ENCODE data around the gene ANO10. TPM values are rescaled to one million over a fixed set of nuclear protein-coding genes. Genes with fewer than 3 reads are reported as not detected.
A peak's percentile ranks its signal among the peaks of the same experiment; 100 is the strongest.
"Not testable (repeated sequence)": the region's sequence is repeated elsewhere in the genome, so short reads cannot be mapped to it uniquely, and the experiment has no call there.

Gene ANO10
- total RNA-seq, 1 experiment from 2014 or later: 3.5 TPM

DNA sequence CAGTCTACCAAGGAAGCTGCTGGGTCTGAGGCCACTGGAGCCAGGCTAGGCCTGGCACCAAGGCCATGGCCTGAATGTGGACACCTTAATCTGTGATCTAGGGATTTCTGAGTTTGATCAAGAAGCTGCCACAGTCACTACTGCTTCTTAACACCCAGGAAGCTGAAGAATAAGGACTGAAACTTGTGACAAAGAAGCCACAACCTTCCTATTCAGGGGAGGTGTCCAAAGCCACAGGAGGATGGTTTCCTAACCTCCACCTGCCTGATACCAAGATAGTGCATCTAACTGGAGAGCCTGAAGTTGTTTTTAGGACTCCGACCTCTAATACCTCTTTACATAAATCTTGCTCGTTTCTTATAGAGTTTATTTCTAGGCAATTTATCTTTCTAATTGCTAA, 5.5 kb upstream of the ANO10 start:
- no peak for DNase-seq (ENCODE audit: low spot score)

DNA sequence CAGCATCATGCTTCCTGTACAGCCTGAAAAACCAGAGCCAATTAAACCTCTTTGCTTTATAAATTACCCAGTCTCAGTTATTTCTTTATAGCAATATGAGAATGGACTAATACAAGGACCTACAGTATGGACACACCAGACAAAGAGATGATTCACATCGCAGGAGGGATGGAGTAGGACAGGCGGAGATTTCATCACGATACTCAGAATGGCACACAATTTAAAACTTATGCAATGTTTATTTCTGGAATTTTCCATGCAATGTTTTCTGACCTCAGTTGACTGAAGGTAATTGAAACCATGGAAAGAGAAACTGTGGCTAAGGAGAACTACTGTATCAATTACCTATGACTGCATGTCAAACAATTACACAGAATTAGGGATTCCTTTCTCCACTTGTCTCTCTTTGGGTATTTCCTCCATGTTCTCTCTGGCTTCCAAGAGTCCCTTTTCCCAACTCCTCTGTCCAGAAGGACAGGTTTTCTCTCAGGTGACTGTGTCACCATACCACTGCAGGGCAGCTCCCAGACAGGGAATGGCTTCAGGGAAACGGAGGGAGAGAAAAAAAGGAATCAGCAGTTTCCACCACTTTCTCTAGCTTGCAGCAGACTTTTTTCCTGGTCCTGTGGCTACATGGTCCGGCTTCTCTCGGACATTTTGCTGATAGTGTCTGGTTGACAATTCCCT, 3.0 kb upstream of the ANO10 start:
- no peak for DNase-seq (ENCODE audit: low spot score)

DNA sequence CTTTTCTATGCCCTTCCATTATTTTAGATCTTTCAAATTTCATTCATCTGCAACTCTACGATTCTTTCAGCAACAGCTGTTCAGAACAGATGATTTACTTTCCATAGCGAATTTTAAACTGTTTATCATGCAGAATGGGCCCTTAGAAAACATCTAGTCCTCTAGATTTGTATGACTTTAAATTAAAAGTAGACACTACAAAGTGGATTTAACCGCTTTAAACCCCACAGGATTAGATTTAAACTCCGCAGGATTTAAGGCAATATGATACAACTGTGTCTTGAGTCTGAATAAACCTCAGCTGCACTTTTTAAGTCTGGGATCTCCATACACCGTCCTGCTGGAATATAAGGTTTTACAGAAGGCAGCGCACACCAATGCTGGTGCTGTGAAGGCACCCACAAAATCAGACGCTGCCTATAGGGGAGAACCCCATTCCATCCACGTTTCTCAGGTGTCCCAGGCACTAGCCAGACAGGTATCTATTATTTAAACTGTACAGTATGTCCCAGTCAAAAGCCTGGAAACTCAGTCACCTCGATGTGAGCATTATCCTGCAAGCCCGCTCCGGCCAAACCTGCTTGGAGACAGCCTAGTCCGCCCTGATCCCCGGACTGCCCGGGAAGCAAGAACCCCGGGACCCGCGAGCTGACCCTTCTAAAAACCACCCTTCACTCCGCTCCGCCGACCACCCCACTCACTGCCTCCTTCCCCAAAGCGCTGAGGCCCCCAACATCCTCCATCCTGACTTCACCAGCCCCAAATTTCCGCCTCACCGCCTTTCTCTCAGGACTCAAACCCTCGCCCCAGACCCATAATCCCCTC, 768 bp downstream of the ANO10 start:
- DNase-seq (ENCODE audit: low spot score): peak; percentile 18

DNA sequence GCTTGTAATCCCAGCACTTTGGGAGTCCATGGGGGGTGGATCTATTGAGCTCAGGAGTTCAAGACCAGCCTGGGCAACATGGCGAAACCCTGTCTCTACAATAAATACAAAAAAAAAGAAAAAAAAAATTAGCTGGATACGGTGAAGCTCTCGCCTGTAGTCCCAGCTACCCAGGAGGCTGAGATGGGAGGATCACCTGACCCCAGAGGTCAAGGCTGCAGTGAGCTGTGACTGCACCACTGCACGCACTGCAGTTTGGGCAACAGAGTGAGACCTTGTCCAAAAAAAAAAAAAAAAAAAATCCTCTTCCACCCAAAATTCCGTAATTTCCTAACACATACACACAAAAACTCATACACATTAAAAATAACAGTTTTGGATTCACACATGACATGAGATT, 2.2 kb downstream of the ANO10 start:
- DNase-seq (ENCODE audit: low spot score): no peak

DNA sequence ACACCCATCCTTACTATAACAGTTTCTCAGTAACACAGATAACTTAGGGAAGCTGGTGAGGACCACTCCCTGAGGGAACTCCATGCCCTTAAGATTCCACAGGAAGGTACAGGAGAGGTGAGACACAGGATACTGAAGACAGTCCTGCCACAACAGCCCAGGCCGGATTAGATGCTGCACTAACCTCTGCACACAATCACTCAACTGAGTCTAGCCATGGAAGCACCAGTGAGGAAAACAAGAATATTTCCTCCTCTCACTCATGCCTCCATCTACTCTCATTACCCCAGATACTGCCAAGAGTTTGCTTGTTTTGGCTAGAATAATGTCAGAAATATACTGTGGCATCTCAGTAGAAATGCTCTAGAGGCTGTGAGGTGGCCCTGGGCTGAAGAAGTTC, 3.7 kb downstream of the ANO10 start:
- no peak for DNase-seq (ENCODE audit: low spot score)

DNA sequence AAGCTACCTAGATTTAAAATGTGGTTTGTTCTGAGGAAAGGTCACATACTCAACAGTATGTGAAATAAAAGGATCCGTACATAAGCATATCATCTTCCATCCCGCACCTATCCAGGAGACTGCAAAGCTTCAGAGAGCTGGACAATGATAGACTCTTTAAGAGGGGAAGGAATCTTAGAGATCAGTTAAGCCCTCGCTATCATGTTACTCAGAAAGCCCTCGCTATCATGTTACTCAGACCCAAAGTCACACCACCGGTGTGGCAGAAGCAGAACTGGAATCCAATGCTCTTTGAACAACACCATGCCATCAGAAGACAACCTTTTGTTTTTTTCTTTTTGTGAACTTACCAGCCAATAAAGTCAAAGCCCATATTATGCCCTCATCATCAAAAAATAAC, 5.8 kb downstream of the ANO10 start:
- DNase-seq (ENCODE audit: low spot score): no peak

DNA sequence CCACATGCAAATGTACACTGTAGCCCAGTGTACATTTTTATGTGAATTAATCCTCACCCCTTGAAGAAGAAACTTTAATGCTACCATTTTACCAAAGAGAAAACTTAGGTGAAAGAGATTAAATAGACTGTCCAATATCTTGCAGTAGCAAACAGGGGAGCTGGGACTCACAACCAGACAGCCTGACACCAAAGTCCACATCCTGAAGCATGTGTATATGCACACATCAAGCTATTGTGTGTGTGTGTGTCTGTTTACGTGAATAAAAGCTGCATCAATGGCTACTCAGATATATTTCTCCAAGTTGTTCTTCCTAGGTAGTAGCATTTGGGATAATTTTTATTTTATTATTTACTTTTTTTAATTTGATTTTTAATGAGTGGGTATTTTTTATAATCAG, 6.7 kb downstream of the ANO10 start:
- no peak for DNase-seq (ENCODE audit: low spot score)

DNA sequence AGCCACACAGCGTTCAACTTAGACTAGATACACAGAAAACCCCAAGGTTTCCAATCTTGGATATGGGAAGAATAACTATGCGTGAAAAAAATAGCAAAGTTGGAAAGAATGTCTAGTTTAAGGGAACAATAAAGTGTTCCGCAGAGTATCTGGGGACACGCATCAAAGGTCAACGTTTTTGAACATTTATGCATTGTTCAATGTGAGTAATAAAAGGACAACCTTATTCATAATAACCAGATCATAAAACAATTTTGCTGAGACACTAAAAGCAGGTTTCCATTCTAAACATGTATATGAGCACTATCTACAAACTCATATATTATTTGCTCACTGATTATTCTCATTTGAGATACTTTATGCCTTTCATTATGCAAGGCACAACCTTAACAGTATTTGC, 7.8 kb downstream of the ANO10 start:
- no peak for DNase-seq (ENCODE audit: low spot score)

DNA sequence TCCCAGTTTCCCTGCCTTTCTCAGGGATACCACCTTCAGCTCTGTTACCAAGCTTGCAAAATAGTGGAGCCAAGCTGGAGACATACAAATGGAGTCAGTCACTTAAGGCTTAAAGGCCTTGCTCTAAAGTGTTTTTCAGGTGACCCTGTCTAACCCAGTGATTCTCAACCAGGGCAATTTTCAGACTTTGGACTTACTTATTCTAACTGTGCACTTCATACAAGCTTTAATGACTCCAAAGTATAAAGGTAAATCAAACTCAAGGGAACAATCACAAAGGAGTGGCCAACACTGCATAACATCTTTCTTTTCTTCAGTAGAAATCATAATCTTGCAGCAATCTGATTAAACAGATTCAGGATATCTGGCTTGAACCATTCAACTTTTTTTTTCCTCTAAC, 9.4 kb downstream of the ANO10 start:
- DNase-seq (ENCODE audit: low spot score): no peak

DNA sequence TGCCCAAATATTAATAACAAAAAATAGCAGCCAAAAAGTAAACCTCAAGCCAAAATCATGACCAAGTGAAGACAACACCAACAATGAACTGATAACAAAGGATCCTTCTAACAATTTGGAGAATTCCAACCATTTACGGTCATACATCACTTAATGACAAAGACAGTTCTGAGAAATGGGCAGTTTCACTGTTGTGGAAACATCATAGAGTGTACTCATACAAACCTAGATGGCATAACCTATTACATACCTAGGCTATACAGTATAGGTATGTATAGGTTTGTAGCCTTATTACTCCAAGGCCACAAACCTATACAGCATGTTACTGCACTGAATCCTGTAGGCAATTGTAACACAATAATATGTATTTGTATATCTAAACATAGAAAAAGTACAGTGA, 12.4 kb downstream of the ANO10 start:
- no peak for DNase-seq (ENCODE audit: low spot score)

DNA sequence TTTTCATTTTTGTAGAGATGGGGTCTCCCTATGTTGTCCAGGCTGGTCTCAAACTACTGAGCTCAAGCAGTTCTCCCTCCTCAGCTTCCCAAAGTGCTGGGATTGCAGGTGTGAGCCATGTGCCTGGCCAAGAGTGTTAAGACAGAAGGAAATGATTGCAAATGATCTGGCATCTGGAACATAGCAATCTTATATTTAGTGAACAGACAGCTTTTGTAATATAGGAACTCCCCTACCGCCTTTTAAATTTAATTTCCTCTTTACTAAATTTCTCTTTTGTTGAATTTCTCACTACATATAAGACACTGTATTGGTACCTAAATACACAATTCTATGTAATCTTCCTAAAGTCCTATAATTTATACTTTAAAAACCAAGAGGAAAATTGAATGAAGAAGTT, 13.1 kb downstream of the ANO10 start:
- no peak for DNase-seq (ENCODE audit: low spot score)

DNA sequence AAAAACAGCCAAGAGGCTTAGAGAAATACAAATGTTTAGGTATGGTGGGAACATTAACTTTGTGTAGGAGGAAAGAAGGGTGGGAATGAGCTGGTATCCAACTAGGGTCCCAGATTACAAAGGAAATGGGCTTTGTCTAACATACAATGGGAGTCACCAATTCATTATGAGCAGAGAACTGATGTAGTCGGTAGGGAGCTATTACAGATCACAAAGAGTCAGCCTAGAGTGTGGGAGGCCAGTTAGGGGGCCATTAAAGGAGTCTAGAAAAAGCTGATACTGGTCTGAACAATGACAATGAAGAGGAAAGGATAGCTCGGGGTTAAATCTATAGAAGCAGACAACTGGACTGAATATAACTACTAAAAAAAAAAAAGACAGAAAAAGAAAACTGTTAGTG, 15.5 kb downstream of the ANO10 start:
- no peak for DNase-seq (ENCODE audit: low spot score)

DNA sequence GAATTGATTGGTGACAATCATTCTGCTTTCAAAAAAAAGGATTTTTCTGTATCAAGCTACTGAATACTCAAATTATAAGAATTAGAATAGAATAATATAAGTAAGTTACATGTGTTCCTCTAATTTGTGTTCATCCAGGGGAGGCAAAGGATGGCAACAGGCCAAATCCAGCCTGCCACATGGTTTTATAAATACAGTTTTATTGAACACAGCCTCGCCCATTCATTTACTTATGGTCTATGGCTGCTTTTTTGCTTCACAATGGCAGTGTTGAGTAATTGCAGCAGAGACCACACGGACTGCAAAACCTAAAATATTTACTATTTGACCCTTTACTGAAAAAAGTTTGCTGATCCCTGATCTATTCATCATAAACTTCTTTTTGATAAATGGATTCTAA, 21.9 kb downstream of the ANO10 start:
- DNase-seq (ENCODE audit: low spot score): not testable (repeated sequence)

DNA sequence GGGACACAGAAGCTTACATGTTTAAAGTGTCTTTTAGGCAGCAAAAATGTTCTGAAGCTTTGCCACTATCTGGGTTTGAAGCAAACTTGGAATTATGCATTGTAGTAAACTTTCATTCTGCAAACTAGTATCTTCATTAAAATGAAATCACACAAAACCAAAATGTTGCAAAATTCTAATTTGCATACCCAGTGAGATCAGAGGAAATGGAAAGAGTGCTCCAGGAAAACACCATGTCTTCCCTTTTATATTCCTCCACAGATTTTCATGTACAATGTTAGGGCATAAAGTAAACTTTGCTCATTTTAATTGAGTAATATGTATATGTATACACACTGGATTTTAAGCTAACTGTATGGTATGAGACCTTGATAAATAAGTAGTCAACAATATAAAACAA, 23.9 kb downstream of the ANO10 start:
- no peak for DNase-seq (ENCODE audit: low spot score)

DNA sequence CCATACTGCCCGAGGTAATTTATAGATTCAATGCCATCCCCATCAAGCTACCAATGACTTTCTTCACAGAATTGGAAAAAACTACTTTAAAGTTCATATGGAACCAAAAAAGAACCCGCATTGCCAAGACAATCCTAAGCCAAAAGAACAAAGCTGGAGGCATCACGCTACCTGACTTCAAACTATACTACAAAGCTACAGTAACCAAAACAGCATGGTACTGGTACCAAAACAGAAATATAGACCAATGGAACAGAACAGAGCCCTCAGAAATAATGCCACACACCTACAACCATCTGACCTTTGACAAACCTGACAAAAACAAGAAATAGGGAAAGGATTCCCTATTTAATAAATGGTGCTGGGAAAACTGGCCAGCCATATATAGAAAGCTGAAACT, 25.6 kb downstream of the ANO10 start:
- not testable (repeated sequence) for DNase-seq (ENCODE audit: low spot score)

DNA sequence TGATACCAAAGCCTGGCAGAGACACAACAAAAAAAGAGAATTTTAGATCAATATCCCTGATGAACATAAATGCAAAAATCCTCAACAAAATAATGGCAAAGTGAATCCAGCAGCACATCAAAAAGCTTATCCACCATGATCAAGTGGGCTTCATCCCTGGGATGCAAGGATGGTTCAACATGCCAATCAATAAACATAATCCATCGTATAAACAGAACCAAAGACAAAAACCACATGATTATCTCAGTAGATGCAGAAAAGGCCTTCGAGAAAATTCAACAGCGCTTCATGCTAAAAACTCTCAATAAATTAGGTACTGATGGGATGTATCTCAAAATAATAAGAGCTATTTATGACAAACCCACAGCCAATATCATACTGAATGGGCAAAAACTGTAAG, 26.5 kb downstream of the ANO10 start:
- not testable (repeated sequence) for DNase-seq (ENCODE audit: low spot score)

DNA sequence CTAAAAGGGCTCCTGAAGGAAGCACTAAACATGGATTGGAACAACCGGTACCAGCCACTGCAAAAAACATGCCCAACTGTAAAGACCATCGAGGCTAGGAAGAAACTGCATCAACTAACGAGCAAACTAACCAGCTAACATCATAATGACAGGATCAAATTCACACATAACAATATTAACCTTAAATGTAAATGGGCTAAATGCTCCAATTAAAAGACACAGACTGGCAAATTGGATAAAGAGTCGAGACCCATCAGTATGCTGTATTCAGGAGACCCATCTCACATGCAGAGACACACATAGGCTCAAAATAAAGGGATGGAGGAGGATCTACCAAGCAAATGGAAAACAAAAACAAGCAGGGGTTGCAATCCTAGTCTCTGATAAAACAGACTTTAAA, 28.2 kb downstream of the ANO10 start:
- not testable (repeated sequence) for DNase-seq (ENCODE audit: low spot score)

DNA sequence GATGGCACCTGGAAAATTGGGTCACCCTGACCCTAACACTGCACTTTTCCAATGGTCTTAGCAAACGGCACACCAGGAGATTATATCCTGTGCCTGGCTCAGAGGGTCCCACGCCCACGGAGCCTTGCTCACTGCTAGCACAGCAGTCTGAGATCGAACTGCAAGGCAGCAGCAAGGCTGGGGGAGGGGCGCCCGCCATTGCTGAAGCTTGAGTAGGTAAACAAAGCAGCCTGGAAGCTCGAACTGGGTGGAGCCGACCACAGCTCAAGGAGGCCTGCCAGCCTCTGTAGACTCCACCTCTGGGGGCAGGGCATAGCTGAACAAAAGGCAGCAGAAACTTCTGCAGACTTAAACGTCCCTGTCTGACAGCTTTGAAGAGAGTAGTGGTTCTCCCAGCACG, 29.9 kb downstream of the ANO10 start:
- DNase-seq (ENCODE audit: low spot score): not testable (repeated sequence)

DNA sequence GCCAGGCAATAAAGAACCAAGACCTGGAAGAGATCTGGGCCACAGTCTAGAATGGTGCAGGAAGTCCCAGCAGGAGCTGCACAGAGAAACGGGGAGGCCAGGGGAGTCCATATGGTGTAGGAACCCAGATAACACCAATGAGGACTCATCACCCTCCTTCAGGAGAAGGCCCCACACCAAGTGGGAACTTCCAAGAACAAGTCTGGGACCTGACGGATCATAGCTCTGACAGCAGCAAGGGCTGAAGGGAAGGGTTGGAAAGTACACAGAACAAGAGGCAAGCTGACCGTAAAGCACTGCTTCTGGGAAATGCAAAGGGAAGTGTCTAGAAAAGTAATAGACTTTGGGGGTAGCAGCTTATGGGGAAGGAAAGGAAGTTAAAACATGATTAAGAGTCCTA, 34.5 kb downstream of the ANO10 start:
- DNase-seq (ENCODE audit: low spot score): no peak

DNA sequence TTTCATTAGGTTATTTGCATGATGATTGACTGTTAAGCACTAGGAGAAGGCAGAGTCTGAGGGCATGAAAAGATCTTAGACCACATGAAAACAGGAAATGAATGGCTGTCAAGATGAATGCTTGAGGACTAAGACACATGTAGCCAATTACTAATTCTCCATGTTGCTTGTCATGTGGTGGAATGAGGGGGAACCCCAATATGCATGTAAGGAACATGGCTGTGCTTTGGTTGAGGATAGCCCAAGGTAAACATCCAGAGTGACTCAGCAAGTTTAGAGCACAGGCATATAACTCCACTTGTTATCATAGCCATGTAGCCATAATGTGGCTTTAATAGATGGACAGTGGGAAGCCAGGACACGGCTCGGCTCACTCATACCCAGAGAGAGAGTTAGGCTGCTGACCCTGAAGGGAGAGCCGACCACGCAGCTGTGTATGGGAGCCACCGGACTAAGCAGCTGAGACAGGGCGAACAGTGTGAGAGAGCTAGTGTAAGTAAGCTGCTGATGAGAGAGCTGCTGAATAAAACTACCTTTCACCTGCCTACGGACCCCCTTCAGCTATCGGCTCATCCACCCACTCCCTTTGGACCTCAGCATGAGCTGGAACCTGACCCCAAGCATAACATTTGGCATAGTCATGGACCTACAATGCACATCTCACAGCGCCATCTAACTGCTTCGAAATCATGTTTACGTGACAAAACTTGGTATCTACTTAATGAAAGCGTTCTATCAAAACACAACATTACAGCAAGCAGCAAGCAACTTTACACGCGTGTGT, 37.6 kb downstream of the ANO10 start:
- DNase-seq (ENCODE audit: low spot score): no peak

DNA sequence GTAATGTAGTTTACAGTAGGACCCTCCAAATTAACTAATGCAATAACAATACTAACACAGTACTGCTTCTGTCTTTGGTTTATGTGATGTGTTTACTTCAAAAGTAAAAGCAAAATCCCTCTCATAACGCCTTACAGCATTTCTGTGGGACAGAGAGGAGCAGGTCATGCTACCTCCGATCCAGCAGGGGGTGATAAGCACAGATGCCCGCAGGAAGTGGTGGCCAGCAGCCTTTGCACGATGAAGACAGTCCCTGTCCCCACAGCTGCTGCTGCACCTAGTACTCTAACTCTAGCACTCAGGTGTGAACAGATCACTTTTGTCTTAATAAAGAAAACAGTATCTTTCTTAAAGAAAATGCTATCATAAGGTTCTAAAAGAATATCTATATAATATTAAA, 38.3 kb downstream of the ANO10 start:
- DNase-seq (ENCODE audit: low spot score): no peak

DNA sequence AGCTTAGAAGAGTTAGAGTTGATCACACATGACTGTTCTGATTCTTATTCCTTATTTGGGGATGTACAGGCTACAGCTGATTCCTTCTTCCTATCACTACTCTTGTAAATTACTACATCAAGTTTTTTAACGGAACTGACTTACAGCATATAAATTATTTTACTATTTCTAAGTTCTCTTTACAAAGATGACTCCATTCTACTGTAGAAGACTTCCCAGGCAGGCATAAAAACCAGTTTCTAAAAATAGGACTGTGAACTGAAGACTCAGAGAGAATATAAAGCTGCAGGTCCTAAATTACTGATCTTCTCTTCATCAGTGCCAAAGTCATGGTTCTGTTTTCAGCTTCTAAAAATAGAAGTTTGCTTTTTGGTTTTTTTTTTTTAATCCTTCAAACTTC, 38.9 kb downstream of the ANO10 start:
- no peak for DNase-seq (ENCODE audit: low spot score)

DNA sequence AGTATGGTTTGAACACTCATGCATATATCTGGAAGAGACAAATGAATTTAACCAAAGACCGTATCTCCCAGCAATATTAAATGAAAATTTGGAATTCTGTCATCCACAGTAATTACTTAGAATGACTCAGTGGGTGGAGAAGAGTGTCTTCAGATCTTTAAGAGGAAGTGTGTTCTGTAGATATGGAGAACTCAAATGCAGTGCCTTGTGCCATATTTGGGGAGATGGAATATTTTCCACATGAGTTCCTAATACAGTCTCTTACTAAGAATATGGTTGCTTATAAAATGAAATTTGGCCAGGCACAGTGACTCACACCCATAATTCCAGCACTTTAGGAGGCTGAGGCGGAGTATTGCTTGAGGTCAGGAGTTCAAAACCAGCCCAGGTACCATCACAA, 40.5 kb downstream of the ANO10 start:
- DNase-seq (ENCODE audit: low spot score): no peak
